Activated CD4-positive, alpha-beta T cell treated with anti-CD3 and anti-CD28 coated beads, Interleukin-2, amount 10 ng/mL, durations not matched to agents 7 days and 5 days (primary cell): ENCODE results near the gene FHIT. TPM values are rescaled to one million over a fixed set of nuclear protein-coding genes. Genes with fewer than 3 reads are reported as not detected.

ENCODE experiments used
- CTCF ChIA-PET: fragments of 350-600 bp; sonication (Branson Sonifier 250); formaldehyde crosslinking; loops from one replicate; lab custom pipeline; 2021; ENCODE audit warnings: antibody characterized with exemption; lab: Charles Lee
- POLR2A ChIA-PET: fragments of 350-600 bp; sonication (Branson Sonifier 250); formaldehyde crosslinking; loops from one replicate; lab custom pipeline; 2021; ENCODE audit warnings: antibody characterized with exemption; lab: Charles Lee
- DNase-seq: peaks from one replicate; pipeline ENCODE4 v3.0.0-alpha.2; 2020
- H3K27ac Mint-ChIP-seq: one replicate; pipeline ENCODE4 v1.8.0; 2021; ENCODE audit warnings: mild to moderate bottlenecking, moderate library complexity, mixed read lengths
- H3K27me3 Mint-ChIP-seq: one replicate; pipeline ENCODE4 v1.8.0; 2021; ENCODE audit warnings: mixed read lengths
- H3K36me3 Mint-ChIP-seq: one replicate; pipeline ENCODE4 v1.8.0; 2021; ENCODE audit warnings: low read depth, mixed read lengths
- H3K4me1 Mint-ChIP-seq: one replicate; pipeline ENCODE4 v1.8.0; 2021; ENCODE audit warnings: mixed read lengths
- H3K4me3 Mint-ChIP-seq: one replicate; pipeline ENCODE4 v1.8.0; 2021; ENCODE audit warnings: mild to moderate bottlenecking, moderate library complexity, mixed read lengths
- H3K9me3 Mint-ChIP-seq: one replicate; pipeline ENCODE4 v1.8.0; 2021; ENCODE audit warnings: mixed read lengths
- microRNA-seq: library from miRNA; unstranded; fragments of <30 nt; microRNA quantifications from one replicate; pipeline ENCODE4 v1.2.0, GENCODE V29; 2021; ENCODE audit warnings: borderline microRNAs expressed, borderline replicate concordance
- total RNA-seq, 2 experiments: library from RNA; stranded (reverse); gene quantifications; one replicate each; pipeline ENCODE4 v1.2.3, GENCODE V29; 2021

The FHIT gene
- total RNA-seq, 2 experiments from 2014 or later = 39.4 to 41.2 TPM

DNA sequence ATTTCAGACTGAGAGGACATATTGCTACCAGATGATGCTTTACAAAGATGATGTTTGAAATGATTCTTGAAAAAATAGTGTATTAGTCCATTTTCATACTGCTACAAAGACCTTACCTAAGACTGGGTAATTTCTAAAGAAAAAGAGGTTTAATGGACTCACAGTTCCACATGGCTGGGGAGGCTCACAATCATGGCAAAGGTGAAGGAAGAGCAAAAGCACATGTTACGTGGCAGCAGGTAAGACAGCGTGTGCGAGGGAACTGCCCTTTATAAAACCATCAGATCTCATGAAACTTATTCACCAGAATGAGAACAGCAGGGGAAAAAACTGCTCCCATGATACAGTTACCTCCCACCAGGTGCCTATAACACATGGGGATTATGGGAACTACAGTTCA lies 1543.0 kb downstream of the FHIT start:
- no peak overlapping the region for H3K4me3 Mint-ChIP-seq
- peaks cover 17% of the 10 kb centered on the region for H3K9me3 Mint-ChIP-seq
- POLR2A ChIA-PET = no interaction called here
- peaks cover 2% of the 10 kb centered on the region for H3K27me3 Mint-ChIP-seq
- H3K36me3 Mint-ChIP-seq = peaks cover 15% of the 10 kb centered on the region
- H3K4me1 Mint-ChIP-seq = peaks cover 3% of the 10 kb centered on the region
- CTCF ChIA-PET = no interaction called here
- no peak overlapping the region for H3K27ac Mint-ChIP-seq
- DNase-seq = no peak

DNA sequence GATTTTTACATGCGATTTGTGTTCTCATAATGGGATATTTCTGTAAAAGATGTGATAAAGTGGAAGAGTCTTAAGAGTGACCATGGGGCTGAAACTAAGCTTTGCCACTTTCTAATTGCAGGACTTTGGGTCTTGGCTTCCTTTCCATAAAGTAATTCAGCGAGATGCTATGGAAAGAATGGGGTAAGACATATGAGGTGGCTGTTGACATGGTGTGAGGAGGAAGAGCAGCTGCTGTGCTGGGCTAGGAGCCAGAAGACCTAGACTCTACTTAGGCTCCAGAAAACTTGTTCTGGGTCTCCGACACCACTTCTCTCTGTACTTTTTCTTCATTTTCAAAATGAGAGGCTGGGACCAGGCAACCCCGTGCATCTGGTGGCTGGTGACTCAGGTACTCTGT lies 1547.0 kb downstream of the FHIT start:
- H3K4me1 Mint-ChIP-seq = no peaks in the 10 kb centered on the region
- peaks cover 6% of the 10 kb centered on the region for H3K9me3 Mint-ChIP-seq
- DNase-seq = no peak
- CTCF ChIA-PET = interaction anchor here (1.3 kb wide), 1 partner anchor 10 kb away, joined by 3 read pairs; no protein-coding TSS in a partner anchor
- H3K27me3 Mint-ChIP-seq = peaks cover 2% of the 10 kb centered on the region
- no peak overlapping the region for H3K4me3 Mint-ChIP-seq
- H3K36me3 Mint-ChIP-seq = peaks cover 4% of the 10 kb centered on the region
- no peak overlapping the region for H3K27ac Mint-ChIP-seq
- POLR2A ChIA-PET = no interaction called here

DNA sequence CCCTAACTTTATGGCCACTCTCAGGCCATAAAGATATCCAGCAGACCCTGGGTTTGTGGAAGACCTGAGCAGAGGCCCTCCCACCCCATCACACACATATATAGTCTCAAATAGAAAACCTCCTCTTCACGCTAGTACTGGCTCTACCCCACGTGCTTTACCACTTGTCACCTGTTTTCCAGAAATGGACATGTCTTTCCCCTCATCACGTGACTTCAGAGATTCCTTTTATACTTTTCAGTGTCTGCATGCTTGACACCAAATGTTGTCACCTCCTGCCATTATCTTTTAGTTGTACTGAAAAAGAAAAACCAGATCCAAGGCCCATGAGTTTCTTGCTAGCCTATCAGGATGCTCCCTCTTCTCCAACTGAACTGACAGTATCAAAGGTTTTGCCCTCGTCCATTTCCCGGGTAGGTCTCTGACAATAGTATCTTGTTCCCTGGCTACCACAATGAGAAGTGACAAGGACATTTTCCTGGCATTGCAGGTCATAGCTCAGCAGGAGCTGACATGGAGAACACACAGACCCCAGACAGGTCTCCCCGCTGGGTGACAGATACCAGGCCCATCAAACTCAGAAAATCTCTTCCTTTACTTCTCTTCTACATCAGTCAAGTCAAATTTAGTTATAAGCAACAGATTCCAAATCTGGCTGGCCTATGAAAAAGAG lies 1551.5 kb downstream of the FHIT start:
- H3K36me3 Mint-ChIP-seq = no peaks in the 10 kb centered on the region
- DNase-seq = no peak
- peaks cover 2% of the 10 kb centered on the region for H3K27me3 Mint-ChIP-seq
- H3K27ac Mint-ChIP-seq = no peak overlapping the region
- no peaks in the 10 kb centered on the region for H3K4me1 Mint-ChIP-seq
- CTCF ChIA-PET = interaction anchor here (0.6 kb wide), 1 partner anchor 172 kb away, joined by 3 read pairs; no protein-coding TSS in a partner anchor
- H3K9me3 Mint-ChIP-seq = peaks cover 5% of the 10 kb centered on the region
- H3K4me3 Mint-ChIP-seq = no peak overlapping the region
- POLR2A ChIA-PET = interaction anchor here (0.7 kb wide), 1 partner anchor 55 kb away, joined by 3 read pairs; no protein-coding TSS in a partner anchor

Small RNA genes within 50 kb of the gene (microRNA-seq; reads per million reads assigned to microRNA genes)
- not detected for gene MIR548BB
